Body of pancreas (tissue), 4 donors: ENCODE data around the gene SLC39A13. TPM values are rescaled to one million over a fixed set of nuclear protein-coding genes. Genes with fewer than 3 reads are reported as not detected.
A peak's percentile ranks its signal among the peaks of the same experiment; 100 is the strongest.

ENCODE experiments used
- ATAC-seq: fragments of 150-250 bp; one replicate; pipeline ENCODE4 v1.9.1; 2016
- DNase-seq, 4 donors: peaks; one replicate each; pipeline ENCODE4 v3.0.0-alpha.2; 2019
- H3K27ac ChIP-seq, 4 donors: fragments of 200-600 bp; sonication (generic); 1 replicate in 3 of 4; 2 replicates in 1 of 4; pipeline versions ENCODE4 v1.5.1 to v1.6.1; 2016 to 2019; ENCODE audit warnings: mild to moderate bottlenecking in 1 of 4, mixed read lengths in 1 of 4, moderate library complexity in 1 of 4
- H3K27me3 ChIP-seq, 2 donors: fragments of 200-600 bp; sonication (generic); one replicate each; pipeline ENCODE4 v1.6.0; 2016; ENCODE audit warnings: mild to moderate bottlenecking in 1 of 2
- H3K36me3 ChIP-seq, 2 donors: fragments of 200-600 bp; sonication (generic); replicated peaks in 1 of 2; 2 replicates each; pipeline ENCODE4 v1.5.1; 2016; ENCODE audit warnings: low read depth in 2 of 2; ENCODE audit not compliant: insufficient read depth in 1 of 2
- H3K4me1 ChIP-seq: fragments of 200-600 bp; sonication (generic); one replicate; pipeline ENCODE4 v1.6.0; 2016
- H3K4me3 ChIP-seq, 2 donors: fragments of 200-600 bp; sonication (generic); 1 replicate in 1 of 2; 2 replicates in 1 of 2; pipeline ENCODE4 v1.5.1; 2016 to 2019
- H3K9me3 ChIP-seq, 3 donors: fragments of 200-600 bp; sonication (generic); 1 replicate in 2 of 3; 2 replicates in 1 of 3; pipeline ENCODE4 v1.5.1; 2016
- CTCF ChIP-seq, 7 experiments: fragments of 450-650 bp in 4 of 7; fragments of 200-600 bp in 3 of 7; sonication (generic) in 3 of 7; IDR thresholded peaks; one replicate each; pipeline ENCODE4 v1.5.1; 2016 to 2019; ENCODE audit warnings: antibody characterized with exemption in 7 of 7
- POLR2A ChIP-seq, 3 donors: fragments of 450-650 bp; IDR thresholded peaks; one replicate each; pipeline ENCODE4 v1.6.1; 2016; ENCODE audit warnings: antibody characterized with exemption in 3 of 3, mild to moderate bottlenecking in 2 of 3
- WGBS, 2 donors: methylation state at CpG; one replicate each; pipeline ENCODE4 v1.1.5; 2017; 5-methylcytosine and 5-hydroxymethylcytosine counted together
- intact Hi-C: fragments of 100-400 bp; cut with DNase I; formaldehyde crosslinking; loops from one replicate; pipeline ENCODE4 v1.15.1; 2023
- total RNA-seq, 2 donors: library from RNA; depleted of rRNA; stranded (reverse); fragments of >200 nt; gene quantifications; one replicate each; pipeline ENCODE4 v1.1.0, GENCODE V29; 2016

The SLC39A13 gene
- total RNA-seq, 2 donors from 2014 or later: 54.7 TPM

DNA sequence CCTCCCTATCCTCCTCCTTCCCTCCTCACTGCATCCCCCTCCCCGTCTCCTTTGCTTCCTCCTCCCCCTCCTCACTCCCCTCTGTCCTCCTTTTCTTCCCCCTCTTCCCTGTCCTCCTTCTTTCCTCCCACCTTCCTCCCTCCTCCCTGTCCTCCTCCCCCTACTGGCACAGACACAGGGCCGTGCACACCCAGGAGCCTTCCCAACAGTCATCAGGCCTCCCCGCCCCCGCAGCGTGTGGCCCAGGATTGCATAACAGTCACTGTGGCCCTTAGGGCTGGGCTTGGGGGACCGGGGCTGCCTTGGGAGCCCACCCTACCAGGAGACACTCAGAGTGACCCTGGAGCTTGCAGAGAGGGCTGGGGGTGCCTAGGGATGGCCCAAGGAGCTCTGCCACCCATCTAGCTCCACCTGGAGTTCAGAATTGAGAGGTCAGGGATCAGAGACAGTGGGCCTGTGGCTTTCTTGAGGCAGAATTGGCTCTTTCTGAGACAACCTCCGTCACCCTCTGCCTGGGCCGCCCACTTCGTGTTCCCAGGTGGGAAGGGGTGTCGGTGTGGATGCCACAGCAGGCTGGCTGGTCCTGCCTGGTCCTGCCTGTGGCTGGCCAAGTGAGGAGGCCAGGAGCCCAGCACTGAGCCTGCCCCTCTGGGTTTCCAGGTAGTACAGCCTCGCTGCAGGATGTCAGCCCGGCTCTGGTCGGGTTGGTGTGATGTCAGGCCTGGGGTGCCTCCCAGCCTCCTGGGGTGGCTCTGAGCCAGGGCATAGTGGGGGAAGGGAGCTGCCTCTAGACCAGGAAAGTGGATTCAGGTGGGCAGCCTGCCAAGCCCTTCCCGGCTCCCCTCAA is 31.6 kb upstream of the SLC39A13 start:
- Histone ChIP-seq H3K27me3 (no peaks in the 10 kb centered on the region), H3K4me1 (no peaks in the 10 kb centered on the region), H3K36me3 (no peaks in the 10 kb centered on the region), H3K27ac (peak overlapping the region in 1 of 4 donors; percentile 57), H3K4me3 (no peak overlapping the region), H3K9me3 (no peaks in the 10 kb centered on the region)
- ATAC-seq (no peak), DNase-seq (peak in 1 of 4 donors; percentile 42)
- intact Hi-C loops: loop anchor here (5.0 kb wide), 1 partner anchor 76 kb away; no protein-coding TSS in a partner anchor
- TF ChIP-seq CTCF (IDR thresholded peaks at IDR 0.05) (no peak), POLR2A (IDR thresholded peaks at IDR 0.05) (no peak)
- WGBS, 2 donors: 62 to 64% methylated on average over 7 to 14 of the region's 14 CpGs

DNA sequence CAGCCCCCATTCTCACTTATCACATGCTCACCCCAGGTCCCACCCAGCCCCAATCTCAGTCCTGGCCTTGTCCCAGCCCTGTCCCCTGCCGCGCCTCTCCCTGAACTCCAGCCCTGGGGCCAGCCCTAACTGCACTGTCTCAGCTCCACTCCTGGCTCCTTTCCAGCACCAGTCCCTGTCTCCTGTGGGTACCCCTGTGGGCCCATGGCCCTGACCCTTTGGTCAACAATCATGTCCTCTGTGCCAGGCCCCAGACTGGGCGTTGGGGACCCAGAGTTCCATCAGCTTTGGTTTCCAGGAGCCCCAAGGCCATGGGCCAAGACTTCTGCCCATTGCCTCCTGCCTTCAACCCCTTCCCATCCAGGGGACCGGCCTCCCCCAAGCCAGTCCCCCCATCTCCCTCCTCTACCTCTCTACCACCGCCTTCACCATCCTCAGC is 30.8 kb upstream of the SLC39A13 start:
- DNase-seq: no peak
- intact Hi-C loops: loop anchor here (5.0 kb wide), 1 partner anchor 75 kb away; no protein-coding TSS in a partner anchor
- WGBS, 2 donors: 60 to 91% methylated on average over 4 to 5 of the region's 5 CpGs

DNA sequence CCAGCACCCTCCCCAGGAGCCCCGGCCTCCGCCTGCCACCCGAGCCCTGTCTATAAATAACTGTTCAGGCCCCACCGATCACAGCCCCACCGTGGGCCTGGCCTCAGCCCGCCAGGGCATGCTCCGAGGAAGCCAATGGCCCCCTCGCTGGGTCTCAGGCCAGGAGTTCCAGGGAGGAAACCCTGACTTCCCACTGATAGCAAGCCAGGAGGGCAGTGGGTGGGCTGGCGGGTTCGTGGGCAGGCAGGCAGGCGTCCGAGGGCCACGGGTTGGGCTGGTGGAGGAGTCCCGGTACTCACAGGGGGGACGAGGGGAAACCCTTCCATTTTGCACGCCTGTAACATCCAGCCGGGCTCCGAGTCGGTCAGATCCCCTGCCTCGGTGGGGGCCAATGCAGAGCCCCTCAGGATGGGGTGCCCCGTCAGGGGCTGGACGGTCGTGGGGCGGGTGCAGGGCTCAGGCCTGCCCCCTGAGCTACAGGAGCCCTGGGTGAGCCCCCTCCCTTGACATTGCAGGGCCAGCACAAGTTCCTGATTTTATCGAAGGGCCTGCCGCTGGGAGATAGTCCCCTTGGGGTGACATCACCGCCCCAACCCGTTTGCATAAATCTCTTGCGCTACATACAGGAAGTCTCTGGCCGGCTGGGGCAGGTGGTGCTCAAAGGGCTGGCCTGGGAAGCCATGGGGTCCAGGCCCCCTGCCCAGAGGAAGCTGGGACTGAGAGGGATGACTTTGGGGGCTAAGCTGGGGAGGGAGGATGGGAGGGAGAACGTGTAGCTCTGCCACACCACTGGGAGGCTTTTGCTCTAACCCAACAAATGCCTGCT is 30.2 kb upstream of the SLC39A13 start, which contains the start of gene SPI1:
Gene SPI1, minus strand, starts transcription at position 538 of the 826 bp plus-strand sequence. Its CDS starts 194 bp downstream, at position 344.
- H3K36me3 ChIP-seq: no peaks in the 10 kb centered on the region
- H3K9me3 ChIP-seq: no peaks in the 10 kb centered on the region
- H3K4me3 ChIP-seq: no peak within 1 kb of the TSS
- H3K27ac ChIP-seq: peak within 1 kb of the TSS in 2 of 4 donors; percentile 12 to 57
- intact Hi-C loops: loop anchor here (5.0 kb wide), 1 partner anchor 74 kb away; no protein-coding TSS in a partner anchor
- peak in 2 of 4 donors; percentile 27 to 76 for DNase-seq
- TF ChIP-seq CTCF (IDR thresholded peaks at IDR 0.05): no peak
- TF ChIP-seq POLR2A (IDR thresholded peaks at IDR 0.05): peak in 1 of 3 donors; percentile 41
- H3K27me3 ChIP-seq: no peaks in the 10 kb centered on the region
- ATAC-seq: no peak
- WGBS, 2 donors: 66 to 70% methylated on average over 8 to 30 of the region's 31 CpGs
- H3K4me1 ChIP-seq: no peaks in the 10 kb centered on the region

More for the DNA sequence above, 30.8 kb upstream of the SLC39A13 start:
- no peak for TF ChIP-seq POLR2A (IDR thresholded peaks at IDR 0.05)
- no peak for TF ChIP-seq CTCF (IDR thresholded peaks at IDR 0.05)
- no peaks in the 10 kb centered on the region for H3K36me3 ChIP-seq
- no peaks in the 10 kb centered on the region for H3K27me3 ChIP-seq
- no peaks in the 10 kb centered on the region for H3K9me3 ChIP-seq
- ATAC-seq: no peak
- H3K4me3 ChIP-seq: no peak overlapping the region
- peak overlapping the region in 1 of 4 donors; percentile 57 for H3K27ac ChIP-seq
- H3K4me1 ChIP-seq: no peaks in the 10 kb centered on the region

- intact Hi-C loops: loop anchor here (5.0 kb wide), 1 partner anchor 73 kb away; no protein-coding TSS in a partner anchor
- no peaks in the 10 kb centered on the region for H3K4me1 ChIP-seq
- no peaks in the 10 kb centered on the region for H3K9me3 ChIP-seq
- ATAC-seq: no peak
- H3K4me3 ChIP-seq: no peak overlapping the region
- no peaks in the 10 kb centered on the region for H3K27me3 ChIP-seq
- no peak for TF ChIP-seq POLR2A (IDR thresholded peaks at IDR 0.05)
- no peak for TF ChIP-seq CTCF (IDR thresholded peaks at IDR 0.05)
- no peaks in the 10 kb centered on the region for H3K36me3 ChIP-seq
- H3K27ac ChIP-seq: peak overlapping the region in 1 of 4 donors; percentile 57
- DNase-seq: no peak
Measured at GRCh38 chr11:47378836-47379170, 29.6 kb upstream of the SLC39A13 start.
